ENCODE data around the gene NELFA.

DNA sequence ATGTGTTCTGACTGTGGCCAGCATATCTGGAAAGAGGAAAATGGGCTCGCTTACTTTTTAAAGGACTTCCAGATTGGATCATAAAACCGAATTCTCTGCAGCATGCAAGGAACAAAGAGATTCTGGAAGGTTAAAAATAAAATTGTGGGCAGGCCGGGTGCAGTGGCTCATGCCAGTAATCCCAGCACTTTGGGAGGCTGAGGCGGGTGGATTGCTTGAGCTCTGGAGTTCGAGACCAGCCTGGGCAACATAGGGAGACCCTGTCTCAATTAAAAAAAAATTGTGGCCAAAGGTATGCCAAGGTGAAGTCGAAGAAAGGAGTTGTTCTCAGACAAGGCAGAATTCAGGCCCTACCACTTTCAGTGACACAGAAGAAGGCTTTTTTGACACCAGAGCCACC is 37.8 kb downstream of the NELFA start:
- no peak for TF ChIP-seq POLR2AphosphoS5 (IDR thresholded peaks at IDR 0.05; ENCODE audit: low read depth, low read length)
- TF ChIP-seq, protein P1, sequence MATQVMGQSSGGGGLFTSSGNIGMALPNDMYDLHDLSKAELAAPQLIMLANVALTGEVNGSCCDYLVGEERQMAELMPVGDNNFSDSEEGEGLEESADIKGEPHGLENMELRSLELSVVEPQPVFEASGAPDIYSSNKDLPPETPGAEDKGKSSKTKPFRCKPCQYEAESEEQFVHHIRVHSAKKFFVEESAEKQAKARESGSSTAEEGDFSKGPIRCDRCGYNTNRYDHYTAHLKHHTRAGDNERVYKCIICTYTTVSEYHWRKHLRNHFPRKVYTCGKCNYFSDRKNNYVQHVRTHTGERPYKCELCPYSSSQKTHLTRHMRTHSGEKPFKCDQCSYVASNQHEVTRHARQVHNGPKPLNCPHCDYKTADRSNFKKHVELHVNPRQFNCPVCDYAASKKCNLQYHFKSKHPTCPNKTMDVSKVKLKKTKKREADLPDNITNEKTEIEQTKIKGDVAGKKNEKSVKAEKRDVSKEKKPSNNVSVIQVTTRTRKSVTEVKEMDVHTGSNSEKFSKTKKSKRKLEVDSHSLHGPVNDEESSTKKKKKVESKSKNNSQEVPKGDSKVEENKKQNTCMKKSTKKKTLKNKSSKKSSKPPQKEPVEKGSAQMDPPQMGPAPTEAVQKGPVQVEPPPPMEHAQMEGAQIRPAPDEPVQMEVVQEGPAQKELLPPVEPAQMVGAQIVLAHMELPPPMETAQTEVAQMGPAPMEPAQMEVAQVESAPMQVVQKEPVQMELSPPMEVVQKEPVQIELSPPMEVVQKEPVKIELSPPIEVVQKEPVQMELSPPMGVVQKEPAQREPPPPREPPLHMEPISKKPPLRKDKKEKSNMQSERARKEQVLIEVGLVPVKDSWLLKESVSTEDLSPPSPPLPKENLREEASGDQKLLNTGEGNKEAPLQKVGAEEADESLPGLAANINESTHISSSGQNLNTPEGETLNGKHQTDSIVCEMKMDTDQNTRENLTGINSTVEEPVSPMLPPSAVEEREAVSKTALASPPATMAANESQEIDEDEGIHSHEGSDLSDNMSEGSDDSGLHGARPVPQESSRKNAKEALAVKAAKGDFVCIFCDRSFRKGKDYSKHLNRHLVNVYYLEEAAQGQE (IDR thresholded peaks at IDR 0.05; ENCODE audit: insufficient read depth in 1 of 2, low read depth in 2 of 2, low read length in 2 of 2), result no peak

All from PFSK-1 (cell line).